GM21390 (cell line): ENCODE measurements around the gene PRSS8.
A peak's percentile ranks its signal among the peaks of the same experiment; 100 is the strongest.
"Not testable (repeated sequence)": the region's sequence is repeated elsewhere in the genome, so short reads cannot be mapped to it uniquely, and the experiment has no call there.

ENCODE experiments used
- ATAC-seq: cut with Tn5 transposase; IDR thresholded peaks from one replicate; pipeline ENCODE4 v1.9.1; 2021; ENCODE audit not compliant: unreplicated experiment

Gene PRSS8

GRCh38 chr16:31135535-31136286, at the start of gene PRSS8:
Gene PRSS8 (minus strand): TSS chr16:31135727. CDS start chr16:31135498, 229 bp downstream.
- ATAC-seq = no peak

DNA sequence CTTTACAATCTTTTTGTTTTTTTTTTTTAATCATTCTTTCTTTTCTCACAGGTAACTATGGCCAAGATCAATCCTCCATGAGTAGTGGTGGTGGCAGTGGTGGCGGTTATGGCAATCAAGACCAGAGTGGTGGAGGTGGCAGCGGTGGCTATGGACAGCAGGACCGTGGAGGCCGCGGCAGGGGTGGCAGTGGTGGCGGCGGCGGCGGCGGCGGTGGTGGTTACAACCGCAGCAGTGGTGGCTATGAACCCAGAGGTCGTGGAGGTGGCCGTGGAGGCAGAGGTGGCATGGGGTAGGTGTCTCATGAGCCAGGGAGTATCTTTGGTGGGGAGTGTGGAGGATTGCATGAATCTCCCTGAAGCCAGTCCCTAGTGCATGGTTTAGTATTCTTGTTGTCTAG, 49.4 kb upstream of the PRSS8 start:
- ATAC-seq = no peak

DNA sequence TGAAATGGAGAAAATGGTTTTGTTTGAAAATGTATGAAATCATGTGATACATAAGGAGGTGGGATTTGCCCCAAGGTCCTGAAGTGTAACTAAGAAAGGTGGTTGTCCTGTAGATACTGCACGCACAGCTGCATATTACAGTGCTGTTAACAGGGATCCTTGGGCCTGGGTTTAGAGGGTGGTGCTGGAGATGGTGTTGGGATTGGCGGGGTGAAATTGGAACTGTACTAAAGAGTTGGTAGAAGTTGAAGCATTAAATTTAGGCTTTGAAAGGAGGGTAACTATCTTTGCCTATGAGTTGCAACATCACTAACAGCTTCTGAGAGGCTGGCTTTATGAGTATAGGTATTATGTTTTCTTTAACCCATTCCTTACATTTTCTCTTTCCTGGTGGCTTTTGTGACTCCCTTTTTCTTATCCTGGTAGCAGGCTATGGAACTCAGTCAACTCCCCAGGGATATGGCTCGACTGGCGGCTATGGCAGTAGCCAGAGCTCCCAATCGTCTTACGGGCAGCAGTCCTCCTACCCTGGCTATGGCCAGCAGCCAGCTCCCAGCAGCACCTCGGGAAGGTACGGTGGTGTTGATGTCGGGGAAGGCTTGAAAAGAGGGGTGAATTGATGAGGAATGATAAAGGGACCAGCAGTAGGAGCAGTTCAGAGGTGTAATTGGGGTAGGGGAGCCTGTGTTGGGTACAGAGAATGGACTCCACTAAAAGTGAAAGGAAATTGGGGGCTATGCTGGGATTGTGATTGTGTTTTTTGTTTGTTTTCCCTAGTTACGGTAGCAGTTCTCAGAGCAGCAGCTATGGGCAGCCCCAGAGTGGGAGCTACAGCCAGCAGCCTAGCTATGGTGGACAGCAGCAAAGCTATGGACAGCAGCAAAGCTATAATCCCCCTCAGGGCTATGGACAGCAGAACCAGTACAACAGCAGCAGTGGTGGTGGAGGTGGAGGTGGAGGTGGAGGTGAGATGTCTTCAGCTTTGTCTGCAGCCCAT, 48.2 kb upstream of the PRSS8 start:
- no peak for ATAC-seq

DNA sequence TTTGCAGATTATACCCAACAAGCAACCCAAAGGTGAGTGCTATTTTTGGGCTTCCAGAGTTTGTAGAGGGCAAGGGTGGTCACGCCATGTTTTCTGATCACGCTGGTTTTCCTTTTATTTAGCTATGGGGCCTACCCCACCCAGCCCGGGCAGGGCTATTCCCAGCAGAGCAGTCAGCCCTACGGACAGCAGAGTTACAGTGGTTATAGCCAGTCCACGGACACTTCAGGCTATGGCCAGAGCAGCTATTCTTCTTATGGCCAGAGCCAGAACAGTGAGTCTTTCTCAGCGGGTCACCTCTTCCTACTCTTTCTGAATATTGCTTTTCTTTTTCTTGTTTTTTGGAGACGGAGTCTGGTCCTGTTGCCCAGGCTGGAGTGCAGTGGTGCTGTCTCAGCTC, 46.9 kb upstream of the PRSS8 start:
- ATAC-seq = no peak

GRCh38 chr16:31181102-31181830, 45.7 kb upstream of the PRSS8 start:
- ATAC-seq = no peak

DNA sequence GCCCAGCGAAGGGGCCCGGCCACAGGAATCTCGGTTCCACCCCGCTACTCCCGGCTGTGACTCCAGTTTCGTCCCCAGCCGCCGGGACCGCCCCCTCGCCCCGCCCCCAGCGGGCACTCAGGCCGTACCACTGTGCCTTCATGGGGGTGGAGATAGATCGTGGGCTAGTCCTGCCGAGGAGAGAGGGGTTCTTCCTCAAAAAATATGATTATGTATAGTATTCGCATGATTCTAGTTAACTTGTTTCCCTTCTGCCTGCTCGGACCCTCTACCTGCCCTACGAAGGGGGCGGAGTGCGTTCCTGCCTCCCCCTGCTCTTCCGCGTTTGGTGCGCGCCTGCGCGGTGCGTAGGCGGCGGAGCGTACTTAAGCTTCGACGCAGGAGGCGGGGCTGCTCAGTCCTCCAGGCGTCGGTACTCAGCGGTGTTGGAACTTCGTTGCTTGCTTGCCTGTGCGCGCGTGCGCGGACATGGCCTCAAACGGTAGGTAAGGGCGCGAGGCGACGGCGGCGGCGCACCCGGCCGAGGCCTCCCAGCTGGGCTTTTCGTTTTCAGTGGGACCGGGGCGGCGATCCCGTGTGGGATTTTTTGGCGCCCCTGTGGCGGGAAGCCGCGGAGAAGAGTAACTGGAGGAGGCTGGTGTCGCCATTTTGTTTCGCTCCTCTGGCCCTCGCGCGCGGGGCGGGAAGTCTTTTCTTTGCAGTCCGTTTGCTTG, 44.4 kb upstream of the PRSS8 start, which contains the start of gene FUS:
TSS of gene FUS (plus strand) at position 393 of the 713 bp plus-strand sequence. CDS start at position 469, 76 bp downstream.
- peak; percentile 50 for ATAC-seq

GRCh38 chr16:31179219-31179746, 43.8 kb upstream of the PRSS8 start:
- peak; percentile 1 for ATAC-seq

- ATAC-seq = no peak
These were observed 41.6 kb upstream of the PRSS8 start for GRCh38 chr16:31177136-31177535.

- ATAC-seq = not testable (repeated sequence)
These were observed 34.5 kb upstream of the PRSS8 start for GRCh38 chr16:31170048-31170447.

GRCh38 chr16:31168848-31169247, 33.3 kb upstream of the PRSS8 start:
- no peak for ATAC-seq

GRCh38 chr16:31167315-31167714, 31.8 kb upstream of the PRSS8 start:
- no peak for ATAC-seq

DNA sequence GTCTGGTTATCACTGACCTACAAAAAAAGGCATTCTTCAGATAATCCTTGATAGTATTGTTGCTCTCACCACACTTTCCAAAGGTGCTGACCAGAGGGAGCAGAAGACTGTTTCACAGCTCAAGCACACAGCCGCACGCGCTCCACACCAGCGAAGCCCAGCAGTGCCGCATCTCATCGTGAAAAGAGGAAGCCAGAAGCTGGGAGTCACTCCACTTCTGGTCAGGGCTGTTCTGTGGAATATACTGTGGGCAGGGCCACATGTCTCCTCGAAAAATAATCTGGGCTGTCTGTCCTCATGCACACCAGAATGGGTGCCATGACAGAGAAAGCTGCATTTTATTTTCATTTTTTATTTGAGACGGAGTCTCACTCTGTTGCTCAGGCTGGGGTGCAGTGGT, 21.6 kb upstream of the PRSS8 start:
- no peak for ATAC-seq

DNA sequence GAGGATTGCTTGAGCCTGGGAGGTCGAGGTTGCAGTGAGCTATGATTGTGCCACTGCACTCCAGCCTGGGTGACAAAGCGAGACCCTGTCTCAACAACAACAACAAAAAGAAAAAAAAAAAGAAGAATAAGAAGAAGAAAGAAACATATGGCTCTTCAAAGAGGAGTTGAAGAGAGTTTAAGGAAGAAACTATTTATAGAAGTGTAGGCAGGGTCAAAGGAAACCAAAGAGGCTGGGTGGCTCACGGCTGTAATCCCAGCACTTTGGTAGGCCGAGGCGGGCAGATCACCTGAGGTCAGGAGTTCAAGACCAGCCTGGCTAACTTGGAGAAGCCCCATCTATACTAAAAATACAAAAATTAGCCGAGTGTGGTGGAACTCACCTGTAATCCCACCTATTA, 15.4 kb upstream of the PRSS8 start:
- ATAC-seq = not testable (repeated sequence)

- no peak for ATAC-seq
These were observed 14.7 kb upstream of the PRSS8 start, which contains the start of gene PRSS36 for GRCh38 chr16:31149894-31150890. Gene PRSS36 (minus strand): TSS chr16:31150066. CDS start chr16:31150035, 31 bp downstream.

DNA sequence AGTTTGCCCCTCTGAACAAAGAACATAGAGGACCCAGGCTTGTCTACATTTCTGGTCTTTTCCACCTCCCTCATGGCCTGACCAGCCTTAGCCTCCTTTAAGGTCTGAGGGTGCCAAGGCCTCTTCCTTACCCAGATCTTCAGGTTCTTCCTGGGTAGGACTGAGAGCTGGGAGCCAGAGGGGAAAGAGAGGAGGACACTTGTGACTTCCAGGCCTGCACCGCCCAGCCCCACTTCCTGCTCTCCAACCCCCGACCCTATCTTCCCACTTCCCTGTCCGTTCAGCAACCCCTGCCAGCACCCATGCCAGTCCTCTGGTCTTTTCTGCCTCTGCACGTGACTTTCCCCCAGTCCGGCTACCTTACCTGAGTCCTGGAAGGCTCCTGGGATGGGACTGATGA, 13.8 kb upstream of the PRSS8 start:
- no peak for ATAC-seq

GRCh38 chr16:31148896-31149295, 13.4 kb upstream of the PRSS8 start:
- ATAC-seq = no peak

GRCh38 chr16:31148281-31148728, 12.8 kb upstream of the PRSS8 start:
- no peak for ATAC-seq

GRCh38 chr16:31147574-31147973, 12.0 kb upstream of the PRSS8 start:
- ATAC-seq = no peak
